HL-60/S4 (cell line): ENCODE data around the gene PCBP3.

Experiments used
- in situ Hi-C: fragments of 300-500 bp; cut with MboI; formaldehyde crosslinking; loops from 2 replicates; pipeline ENCODE4 v1.14.3; 2022; ENCODE audit warnings: low sequenced_read_pairs

The PCBP3 gene

GRCh38 chr21:45747802-45748445 lies 104.4 kb downstream of the PCBP3 start:
- in situ Hi-C loops = no loop called here

- in situ Hi-C loops = no loop called here
Measured at GRCh38 chr21:45748593-45748992, 105.1 kb downstream of the PCBP3 start.

- in situ Hi-C loops = no loop called here
Measured at GRCh38 chr21:45749974-45750373, 106.4 kb downstream of the PCBP3 start.

- in situ Hi-C loops = no loop called here
Measured at GRCh38 chr21:45750936-45751335, 107.4 kb downstream of the PCBP3 start.

- in situ Hi-C loops = no loop called here
Measured at GRCh38 chr21:45753445-45753844, 109.9 kb downstream of the PCBP3 start.

- in situ Hi-C loops = no loop called here
Measured at GRCh38 chr21:45756029-45756428, 112.5 kb downstream of the PCBP3 start.

GRCh38 chr21:45756669-45757068 lies 113.1 kb downstream of the PCBP3 start:
- in situ Hi-C loops = no loop called here

- in situ Hi-C loops = no loop called here
Measured at GRCh38 chr21:45761704-45762103, 118.2 kb downstream of the PCBP3 start.

GRCh38 chr21:45763074-45763473 lies 119.5 kb downstream of the PCBP3 start:
- in situ Hi-C loops = no loop called here

- in situ Hi-C loops = no loop called here
Measured at GRCh38 chr21:45763506-45763905, 120.0 kb downstream of the PCBP3 start.

- in situ Hi-C loops = no loop called here
Measured at GRCh38 chr21:45764792-45765191, 121.3 kb downstream of the PCBP3 start.

- in situ Hi-C loops = no loop called here
Measured at GRCh38 chr21:45765375-45765774, 121.8 kb downstream of the PCBP3 start.

- in situ Hi-C loops = no loop called here
Measured at GRCh38 chr21:45766055-45766454, 122.5 kb downstream of the PCBP3 start.

- in situ Hi-C loops = no loop called here
Measured at GRCh38 chr21:45766501-45766900, 123.0 kb downstream of the PCBP3 start.

GRCh38 chr21:45767071-45768006 lies 123.8 kb downstream of the PCBP3 start:
- in situ Hi-C loops = no loop called here

- in situ Hi-C loops = no loop called here
Measured at GRCh38 chr21:45768011-45768739, 124.7 kb downstream of the PCBP3 start.

- in situ Hi-C loops = no loop called here
Measured at GRCh38 chr21:45768740-45769048, 125.2 kb downstream of the PCBP3 start.

GRCh38 chr21:45769294-45769693 lies 125.8 kb downstream of the PCBP3 start:
- in situ Hi-C loops = no loop called here

GRCh38 chr21:45769896-45770295 lies 126.4 kb downstream of the PCBP3 start:
- in situ Hi-C loops = no loop called here

GRCh38 chr21:45772180-45772579 lies 128.7 kb downstream of the PCBP3 start:
- in situ Hi-C loops = no loop called here

- in situ Hi-C loops = no loop called here
Measured at GRCh38 chr21:45774291-45774690, 130.8 kb downstream of the PCBP3 start.

- in situ Hi-C loops = no loop called here
Measured at GRCh38 chr21:45776971-45777370, 133.4 kb downstream of the PCBP3 start.
